ENCODE data around the gene KIF26B. TPM values are rescaled to one million over a fixed set of nuclear protein-coding genes. Genes with fewer than 3 reads are reported as not detected.

Gene KIF26B
- total RNA-seq, 1 donor from 2014 or later = 3.4 TPM

- no peak for DNase-seq (ENCODE audit: low spot score)
Observed at GRCh38 chr1:245205396-245205795, 50.6 kb downstream of the KIF26B start.

GRCh38 chr1:245205864-245206263, 51.1 kb downstream of the KIF26B start:
- TF ChIP-seq CTCF (IDR thresholded peaks at IDR 0.05; ENCODE audit: unreplicated experiment) = no peak
- Mint-ChIP-seq H3K9me3 (ENCODE audit: unreplicated experiment) (peaks cover 7% of the 10 kb centered on the region), H3K27me3 (ENCODE audit: unreplicated experiment) (peaks cover 2% of the 10 kb centered on the region), H3K27ac (ENCODE audit: unreplicated experiment) (no peak overlapping the region), H3K4me3 (ENCODE audit: unreplicated experiment) (no peak overlapping the region), H3K36me3 (ENCODE audit: low read depth, unreplicated experiment) (peaks cover 11% of the 10 kb centered on the region), H3K4me1 (ENCODE audit: unreplicated experiment) (no peaks in the 10 kb centered on the region)
- no peak for DNase-seq (ENCODE audit: low spot score)

More at GRCh38 chr1:245205396-245205795, 50.6 kb downstream of the KIF26B start:
- Mint-ChIP-seq H3K36me3 (ENCODE audit: low read depth, unreplicated experiment) (peaks cover 11% of the 10 kb centered on the region), H3K27me3 (ENCODE audit: unreplicated experiment) (peaks cover 2% of the 10 kb centered on the region), H3K4me3 (ENCODE audit: unreplicated experiment) (no peak overlapping the region), H3K27ac (ENCODE audit: unreplicated experiment) (no peak overlapping the region), H3K4me1 (ENCODE audit: unreplicated experiment) (no peaks in the 10 kb centered on the region), H3K9me3 (ENCODE audit: unreplicated experiment) (peaks cover 7% of the 10 kb centered on the region)
- TF ChIP-seq CTCF (IDR thresholded peaks at IDR 0.05; ENCODE audit: unreplicated experiment) = no peak

- H3K27ac Mint-ChIP-seq (ENCODE audit: unreplicated experiment) = no peak overlapping the region
- peaks cover 7% of the 10 kb centered on the region for H3K9me3 Mint-ChIP-seq (ENCODE audit: unreplicated experiment)
- H3K36me3 Mint-ChIP-seq (ENCODE audit: low read depth, unreplicated experiment) = peaks cover 11% of the 10 kb centered on the region
- TF ChIP-seq CTCF (IDR thresholded peaks at IDR 0.05; ENCODE audit: unreplicated experiment) = no peak
- no peaks in the 10 kb centered on the region for H3K4me1 Mint-ChIP-seq (ENCODE audit: unreplicated experiment)
- no peak overlapping the region for H3K4me3 Mint-ChIP-seq (ENCODE audit: unreplicated experiment)
- DNase-seq (ENCODE audit: low spot score) = no peak
- H3K27me3 Mint-ChIP-seq (ENCODE audit: unreplicated experiment) = peaks cover 2% of the 10 kb centered on the region
Observed at GRCh38 chr1:245207056-245207638, 52.4 kb downstream of the KIF26B start.

- H3K36me3 Mint-ChIP-seq (ENCODE audit: low read depth, unreplicated experiment) = peaks cover 11% of the 10 kb centered on the region
- H3K4me1 Mint-ChIP-seq (ENCODE audit: unreplicated experiment) = peaks cover 3% of the 10 kb centered on the region
- H3K27ac Mint-ChIP-seq (ENCODE audit: unreplicated experiment) = no peak overlapping the region
- peaks cover 7% of the 10 kb centered on the region for H3K9me3 Mint-ChIP-seq (ENCODE audit: unreplicated experiment)
- H3K27me3 Mint-ChIP-seq (ENCODE audit: unreplicated experiment) = peaks cover 2% of the 10 kb centered on the region
- no peak for TF ChIP-seq CTCF (IDR thresholded peaks at IDR 0.05; ENCODE audit: unreplicated experiment)
- no peak overlapping the region for H3K4me3 Mint-ChIP-seq (ENCODE audit: unreplicated experiment)
- no peak for DNase-seq (ENCODE audit: low spot score)
Observed at GRCh38 chr1:245207801-245208200, 53.0 kb downstream of the KIF26B start.

GRCh38 chr1:245209658-245210435, 55.1 kb downstream of the KIF26B start:
- no peak overlapping the region for H3K27ac Mint-ChIP-seq (ENCODE audit: unreplicated experiment)
- H3K36me3 Mint-ChIP-seq (ENCODE audit: low read depth, unreplicated experiment) = peaks cover 10% of the 10 kb centered on the region
- H3K27me3 Mint-ChIP-seq (ENCODE audit: unreplicated experiment) = peaks cover 2% of the 10 kb centered on the region
- no peak for DNase-seq (ENCODE audit: low spot score)
- H3K4me3 Mint-ChIP-seq (ENCODE audit: unreplicated experiment) = no peak overlapping the region
- peaks cover 7% of the 10 kb centered on the region for H3K9me3 Mint-ChIP-seq (ENCODE audit: unreplicated experiment)
- peaks cover 3% of the 10 kb centered on the region for H3K4me1 Mint-ChIP-seq (ENCODE audit: unreplicated experiment)
- TF ChIP-seq CTCF (IDR thresholded peaks at IDR 0.05; ENCODE audit: unreplicated experiment) = no peak
